Nephron progenitor cell (in vitro differentiated cells): Measurements from ENCODE around the gene ACSF3.
A peak's percentile ranks its signal among the peaks of the same experiment; 100 is the strongest.
"Not testable (repeated sequence)": the region's sequence is repeated elsewhere in the genome, so short reads cannot be mapped to it uniquely, and the experiment has no call there.

ENCODE experiments used
- DNase-seq: peaks from one replicate; pipeline ENCODE4 v3.0.0; 2021
- H3K27ac Mint-ChIP-seq: 2 replicates; pipeline ENCODE4 v1.8.0; 2021; ENCODE audit warnings: mild to moderate bottlenecking, moderate library complexity, mixed read lengths
- H3K27me3 Mint-ChIP-seq: 2 replicates; pipeline ENCODE4 v1.8.0; 2021; ENCODE audit warnings: mild to moderate bottlenecking, low read depth, mixed read lengths; ENCODE audit not compliant: poor library complexity
- H3K36me3 Mint-ChIP-seq: 2 replicates; pipeline ENCODE4 v1.8.0; 2021; ENCODE audit warnings: low read depth, mixed read lengths
- H3K4me1 Mint-ChIP-seq: 2 replicates; pipeline ENCODE4 v1.8.0; 2021; ENCODE audit warnings: mixed read lengths
- H3K4me3 Mint-ChIP-seq: 2 replicates; pipeline ENCODE4 v1.8.0; 2021; ENCODE audit warnings: mild to moderate bottlenecking, moderate library complexity, mixed read lengths
- H3K9me3 Mint-ChIP-seq: 2 replicates; pipeline ENCODE4 v1.8.0; 2021; ENCODE audit warnings: mild to moderate bottlenecking, moderate library complexity, mixed read lengths
- CTCF ChIP-seq: fragments of 200-600 bp; sonication (generic); IDR thresholded peaks from 2 replicates; pipeline ENCODE4 v1.5.0; 2021; ENCODE audit warnings: antibody characterized with exemption

The ACSF3 gene

GRCh38 chr16:89063768-89064320 is 29.8 kb upstream of the ACSF3 start:
- Mint-ChIP-seq H3K27me3 (peaks cover 24% of the 10 kb centered on the region), H3K4me1 (peaks cover 57% of the 10 kb centered on the region), H3K9me3 (no peaks in the 10 kb centered on the region), H3K36me3 (no peaks in the 10 kb centered on the region), H3K27ac (no peak overlapping the region), H3K4me3 (no peak overlapping the region)
- no peak for DNase-seq
- no peak for TF ChIP-seq CTCF

GRCh38 chr16:89064606-89065457 is 28.8 kb upstream of the ACSF3 start:
- H3K9me3 Mint-ChIP-seq = no peaks in the 10 kb centered on the region
- peaks cover 56% of the 10 kb centered on the region for H3K4me1 Mint-ChIP-seq
- no peak for DNase-seq
- H3K27me3 Mint-ChIP-seq = peaks cover 23% of the 10 kb centered on the region
- H3K36me3 Mint-ChIP-seq = no peaks in the 10 kb centered on the region
- no peak overlapping the region for H3K4me3 Mint-ChIP-seq
- no peak for TF ChIP-seq CTCF
- H3K27ac Mint-ChIP-seq = no peak overlapping the region

- Mint-ChIP-seq H3K36me3 (no peaks in the 10 kb centered on the region), H3K27me3 (peaks cover 20% of the 10 kb centered on the region), H3K4me3 (no peak overlapping the region), H3K4me1 (peaks cover 50% of the 10 kb centered on the region), H3K9me3 (no peaks in the 10 kb centered on the region), H3K27ac (no peak overlapping the region)
- no peak for TF ChIP-seq CTCF
- no peak for DNase-seq
Observed at GRCh38 chr16:89065458-89065822, 28.2 kb upstream of the ACSF3 start.

- TF ChIP-seq CTCF = no peak
- no peaks in the 10 kb centered on the region for H3K36me3 Mint-ChIP-seq
- H3K4me1 Mint-ChIP-seq = peaks cover 45% of the 10 kb centered on the region
- DNase-seq = peak; percentile 50
- peaks cover 8% of the 10 kb centered on the region for H3K27me3 Mint-ChIP-seq
- no peak overlapping the region for H3K27ac Mint-ChIP-seq
- H3K4me3 Mint-ChIP-seq = no peak overlapping the region
- H3K9me3 Mint-ChIP-seq = no peaks in the 10 kb centered on the region
Observed at GRCh38 chr16:89066721-89067120, 26.9 kb upstream of the ACSF3 start.

- Mint-ChIP-seq H3K9me3 (no peaks in the 10 kb centered on the region), H3K27ac (no peak overlapping the region), H3K4me3 (no peak overlapping the region), H3K4me1 (peaks cover 44% of the 10 kb centered on the region), H3K27me3 (peaks cover 11% of the 10 kb centered on the region), H3K36me3 (no peaks in the 10 kb centered on the region)
- DNase-seq = no peak
- TF ChIP-seq CTCF = no peak
Observed at GRCh38 chr16:89067677-89068443, 25.8 kb upstream of the ACSF3 start.

GRCh38 chr16:89068814-89069616 is 24.6 kb upstream of the ACSF3 start:
- not testable (repeated sequence) for H3K9me3 Mint-ChIP-seq, H3K27ac Mint-ChIP-seq, H3K36me3 Mint-ChIP-seq, DNase-seq, H3K4me3 Mint-ChIP-seq
- peaks cover 40% of the 10 kb centered on the region for H3K4me1 Mint-ChIP-seq
- peaks cover 11% of the 10 kb centered on the region for H3K27me3 Mint-ChIP-seq
